Measurements from ENCODE around the gene MLXIP.
"Not testable (repeated sequence)": the region's sequence is repeated elsewhere in the genome, so short reads cannot be mapped to it uniquely, and the experiment has no call there.

MLXIP gene

DNA sequence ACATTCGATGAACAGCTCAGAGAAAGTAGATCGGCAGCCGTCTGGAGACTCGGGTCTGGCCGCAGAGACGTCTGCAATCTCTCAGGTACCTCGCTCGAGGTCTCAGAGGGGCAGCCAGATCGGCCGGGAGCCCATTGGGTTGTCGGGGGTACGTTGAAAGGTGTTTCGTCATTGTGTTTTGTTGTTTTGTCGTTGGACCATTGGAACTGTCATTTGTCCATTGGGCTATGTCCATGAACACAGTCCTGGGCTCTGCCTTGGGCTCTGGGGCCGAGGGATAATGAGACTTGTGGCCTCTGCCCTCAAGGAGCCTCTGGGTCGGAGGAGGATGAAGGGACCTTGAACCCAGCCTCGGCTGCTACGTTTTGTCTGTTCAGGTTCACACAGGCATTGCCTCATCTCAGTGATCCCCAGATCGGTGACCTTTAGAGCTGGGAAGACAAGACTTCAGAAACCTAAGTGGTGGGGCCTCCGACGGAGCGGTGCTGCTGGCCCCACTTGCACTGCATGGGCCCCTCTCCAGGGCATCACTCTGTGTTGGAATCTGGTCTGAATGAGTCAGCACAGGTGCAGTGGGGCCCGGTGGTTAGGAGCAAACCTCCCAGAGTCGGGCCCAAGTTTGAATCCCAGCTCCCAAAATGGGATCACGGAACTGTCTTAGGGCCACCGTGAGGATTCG lies 23.6 kb upstream of the MLXIP start:
- no peak for DNase-seq

DNA sequence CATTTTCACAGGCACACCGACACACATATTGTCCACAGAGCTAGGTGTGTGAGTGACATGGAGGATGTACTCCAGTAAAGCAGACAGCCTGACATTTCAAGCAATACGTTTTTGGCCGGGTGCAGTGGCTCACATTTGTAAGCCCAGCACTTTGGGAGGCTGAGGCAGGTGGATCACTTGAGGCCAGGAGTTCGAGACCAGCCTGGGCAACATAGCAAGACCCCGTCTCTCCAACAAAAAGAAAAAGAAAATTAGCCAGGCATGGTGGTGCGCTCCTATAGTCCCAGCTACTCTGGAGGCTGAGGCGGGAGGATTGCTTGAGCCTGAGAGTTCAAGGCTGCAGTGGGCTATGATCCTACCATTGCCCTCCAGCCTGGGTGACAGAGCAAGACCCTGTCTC lies 22.1 kb upstream of the MLXIP start:
- not testable (repeated sequence) for DNase-seq

DNA sequence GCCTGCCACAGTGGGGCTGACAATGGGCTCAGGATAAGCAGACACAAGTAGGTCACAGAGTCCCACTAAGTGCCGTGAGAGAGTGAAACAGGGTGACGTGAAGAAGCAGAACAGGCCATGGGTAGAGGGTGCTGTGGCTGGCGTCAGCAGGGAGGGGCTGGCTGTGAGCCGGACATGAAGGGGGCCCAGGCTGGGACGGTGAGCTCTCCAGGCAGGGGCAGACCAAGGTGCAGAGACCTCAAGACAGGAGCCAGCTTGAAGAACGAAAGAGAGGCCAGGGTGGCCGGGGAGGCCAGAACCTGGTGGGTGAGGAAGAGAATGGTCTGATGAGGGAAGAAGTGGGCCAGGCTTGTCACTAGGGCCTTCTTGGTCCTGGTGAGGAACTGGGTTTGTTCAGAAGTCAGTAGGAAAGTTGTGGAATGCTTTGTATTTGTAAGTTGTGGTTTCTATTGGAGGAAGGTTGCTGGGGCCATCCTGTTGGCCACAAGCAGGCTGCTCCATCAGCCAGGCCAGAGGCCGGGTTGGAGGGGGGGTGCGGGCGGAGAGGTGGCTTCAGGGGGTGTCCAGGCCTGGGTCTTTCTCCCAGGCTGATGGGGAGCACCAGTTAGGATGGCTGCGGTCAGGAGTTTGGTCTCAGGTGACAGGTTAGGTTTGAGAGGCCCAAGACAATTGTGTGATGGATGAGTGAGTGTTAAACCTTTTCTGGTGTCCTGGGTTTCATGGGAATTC lies 21.4 kb upstream of the MLXIP start:
- DNase-seq, result no peak

DNA sequence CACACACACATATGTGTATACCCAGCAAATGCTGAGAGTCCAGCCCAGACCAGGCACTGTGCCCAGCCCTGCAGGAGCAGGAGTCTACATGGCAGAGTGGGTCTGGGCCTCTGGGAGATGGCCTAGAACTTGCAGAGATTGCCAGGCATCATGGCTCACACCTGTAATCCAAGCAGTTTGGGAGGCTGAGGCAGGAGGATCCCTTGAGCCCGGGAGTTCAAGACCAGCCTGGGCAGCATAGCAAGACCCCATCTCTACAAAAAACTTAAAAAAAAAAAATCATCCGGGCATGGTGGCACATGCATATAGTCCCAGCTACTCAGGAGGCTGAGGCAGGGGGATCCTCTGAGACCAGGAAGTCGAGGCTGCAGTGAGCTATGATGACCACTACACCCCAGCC lies 20.8 kb upstream of the MLXIP start:
- DNase-seq, result no peak

GRCh38 chr12:122058549-122059149 lies 19.9 kb upstream of the MLXIP start:
- DNase-seq, result no peak

- no peak for DNase-seq
Measured at GRCh38 chr12:122059203-122059960, 19.2 kb upstream of the MLXIP start.

DNA sequence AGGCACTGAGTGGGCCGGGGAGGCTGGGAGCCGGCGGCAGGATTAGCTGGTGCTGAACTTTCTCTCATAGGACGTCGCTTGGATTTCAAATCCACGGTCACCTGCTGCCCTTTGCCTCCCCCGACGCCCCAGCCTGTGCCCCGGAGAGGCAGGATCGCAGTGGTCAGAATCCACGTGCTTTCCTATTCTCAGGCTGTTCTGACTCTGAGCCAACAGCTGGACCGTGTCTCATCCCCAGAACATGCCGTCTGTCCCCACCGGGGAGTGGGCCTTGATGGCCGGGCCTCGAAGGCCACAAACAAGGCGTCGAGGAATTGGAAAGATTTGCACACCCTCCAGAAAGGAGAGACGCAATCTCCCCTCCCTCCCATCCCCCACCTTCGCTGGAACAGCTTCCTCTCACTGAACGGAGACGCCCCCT lies 18.5 kb upstream of the MLXIP start:
- no peak for DNase-seq

DNA sequence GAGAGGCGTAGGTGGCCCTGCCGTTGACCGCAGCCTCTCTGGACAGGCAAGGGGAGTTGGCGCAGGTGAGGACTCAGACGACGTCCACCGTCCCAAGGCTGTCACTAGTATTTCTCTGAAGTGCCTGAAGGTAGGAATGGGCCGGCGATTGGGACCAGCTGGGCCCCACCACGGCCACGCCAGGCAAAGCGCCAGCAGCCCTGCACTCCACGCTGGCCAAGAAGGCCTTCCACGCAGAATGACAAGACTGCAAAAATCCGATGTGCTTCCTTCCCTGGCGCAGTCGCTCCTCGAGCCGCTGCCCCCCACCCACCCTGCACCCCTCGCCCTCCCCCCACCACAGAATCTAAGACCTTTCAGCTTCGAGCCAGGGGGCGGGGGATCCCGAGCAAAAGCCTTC lies 17.3 kb upstream of the MLXIP start:
- DNase-seq, result no peak

- peak; percentile 37 for DNase-seq
Measured at GRCh38 chr12:122062832-122063693, 15.5 kb upstream of the MLXIP start.

DNA sequence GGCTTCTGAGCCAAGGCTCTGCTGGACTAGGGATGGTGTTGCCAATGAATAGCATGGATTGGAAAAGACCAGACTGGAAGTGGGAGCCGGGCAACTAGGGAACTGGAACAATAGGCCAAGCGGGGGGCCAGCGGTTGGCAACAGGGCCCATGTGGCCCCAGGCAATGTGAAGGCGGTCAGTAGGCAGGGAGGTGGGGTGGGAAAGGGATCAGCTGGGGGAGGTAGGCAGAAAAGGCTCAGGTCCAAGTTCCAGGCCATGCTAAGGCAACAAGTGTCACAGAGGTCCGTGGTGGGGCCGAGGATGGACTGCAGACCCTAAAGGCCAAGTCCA lies 14.9 kb upstream of the MLXIP start:
- no peak for DNase-seq

DNA sequence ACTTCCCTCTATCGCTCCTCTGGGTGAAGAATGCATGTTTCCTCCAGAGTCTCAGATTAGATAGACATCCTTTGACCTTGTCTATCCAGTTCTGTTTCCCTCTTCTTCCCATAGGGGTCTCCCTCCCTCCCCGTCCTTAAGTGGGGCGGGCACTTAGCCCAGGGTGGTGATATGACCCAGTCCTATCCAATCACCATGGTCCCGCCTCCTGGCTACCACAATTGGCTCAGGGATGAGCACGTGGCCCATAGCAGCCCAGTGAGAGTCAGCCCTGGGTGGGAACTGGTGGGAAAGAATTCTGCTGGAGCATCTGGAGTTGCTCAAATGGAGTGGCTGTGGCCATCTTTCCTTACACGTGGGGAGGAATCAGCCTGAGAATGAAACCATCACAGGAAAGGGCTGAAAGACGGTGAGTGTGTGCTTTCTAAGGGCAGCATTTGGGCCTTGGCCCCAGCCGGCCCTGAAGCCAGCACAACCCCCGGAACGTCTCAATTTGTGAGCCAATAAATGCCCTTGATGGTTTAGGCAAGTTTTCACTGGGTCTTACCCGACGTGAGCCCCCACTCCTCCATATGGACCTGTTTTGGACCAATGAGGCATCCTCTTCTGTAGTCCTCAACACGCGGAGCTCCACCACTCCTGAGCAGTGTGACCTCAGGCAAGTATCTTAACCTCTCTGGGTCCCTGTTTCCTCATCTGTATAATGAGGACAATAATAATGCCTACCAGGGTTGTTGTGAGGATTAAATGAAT lies 14.4 kb upstream of the MLXIP start:
- DNase-seq, result peak; percentile 27

DNA sequence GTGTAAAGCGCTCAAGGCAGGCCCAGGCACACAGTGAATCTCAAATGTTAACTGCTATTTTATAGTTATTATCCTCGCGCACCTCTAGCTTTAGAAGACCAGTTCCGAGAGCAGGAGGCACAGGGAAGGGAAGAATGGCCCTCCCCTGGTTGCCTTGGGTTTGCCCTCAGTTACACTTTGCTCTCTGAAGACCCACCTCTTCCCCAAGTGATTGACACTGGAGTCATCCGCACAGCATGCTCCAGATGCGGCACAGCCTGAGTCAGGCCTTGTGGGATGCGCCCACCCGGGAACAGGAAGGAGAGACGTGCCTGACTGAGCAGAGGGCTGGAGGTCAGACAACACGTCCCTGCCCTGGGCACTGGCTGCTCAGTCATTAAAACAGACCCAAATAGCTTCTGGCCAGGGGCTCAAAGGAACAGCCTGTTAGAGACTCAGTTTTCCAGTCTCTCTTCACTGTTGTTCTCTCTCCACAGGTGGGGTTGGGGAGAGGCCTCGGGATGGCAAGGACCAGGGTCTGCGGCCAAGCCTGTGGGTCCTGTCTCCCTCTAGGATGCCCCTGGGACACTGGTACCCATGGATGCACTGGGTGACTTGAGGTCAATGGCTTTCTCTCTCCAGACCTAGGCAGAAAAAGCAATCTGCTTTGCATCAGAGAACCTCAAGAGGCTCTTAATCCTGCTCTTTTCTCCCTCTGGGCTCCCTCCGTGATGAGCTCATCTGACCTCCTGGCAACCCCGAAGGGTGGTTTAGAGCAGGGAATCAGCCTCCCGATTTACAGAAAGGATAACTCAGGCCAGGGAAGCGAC lies 13.6 kb upstream of the MLXIP start:
- DNase-seq, result peak; percentile 70

DNA sequence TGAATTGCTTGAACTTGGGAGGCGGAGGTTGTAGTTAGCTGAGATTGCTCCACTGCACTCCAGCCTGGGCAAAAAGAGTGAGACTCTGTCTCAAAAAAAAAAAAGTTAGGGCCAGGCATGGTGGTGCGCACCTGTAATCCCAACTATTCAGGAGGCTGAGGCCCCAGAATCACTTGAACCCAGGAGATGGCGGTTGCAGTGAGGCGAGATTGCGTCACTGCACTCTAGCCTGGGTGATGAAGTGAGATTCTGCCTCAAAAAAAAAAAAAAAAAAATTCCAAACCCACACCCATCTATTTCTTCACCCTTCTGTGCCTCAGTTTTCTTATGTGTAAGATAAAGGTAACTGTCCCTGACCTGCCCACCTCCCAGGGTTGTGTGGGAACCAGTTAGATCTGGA lies 11.0 kb upstream of the MLXIP start:
- no peak for DNase-seq

GRCh38 chr12:122067966-122068365 lies 10.6 kb upstream of the MLXIP start:
- no peak for DNase-seq

DNA sequence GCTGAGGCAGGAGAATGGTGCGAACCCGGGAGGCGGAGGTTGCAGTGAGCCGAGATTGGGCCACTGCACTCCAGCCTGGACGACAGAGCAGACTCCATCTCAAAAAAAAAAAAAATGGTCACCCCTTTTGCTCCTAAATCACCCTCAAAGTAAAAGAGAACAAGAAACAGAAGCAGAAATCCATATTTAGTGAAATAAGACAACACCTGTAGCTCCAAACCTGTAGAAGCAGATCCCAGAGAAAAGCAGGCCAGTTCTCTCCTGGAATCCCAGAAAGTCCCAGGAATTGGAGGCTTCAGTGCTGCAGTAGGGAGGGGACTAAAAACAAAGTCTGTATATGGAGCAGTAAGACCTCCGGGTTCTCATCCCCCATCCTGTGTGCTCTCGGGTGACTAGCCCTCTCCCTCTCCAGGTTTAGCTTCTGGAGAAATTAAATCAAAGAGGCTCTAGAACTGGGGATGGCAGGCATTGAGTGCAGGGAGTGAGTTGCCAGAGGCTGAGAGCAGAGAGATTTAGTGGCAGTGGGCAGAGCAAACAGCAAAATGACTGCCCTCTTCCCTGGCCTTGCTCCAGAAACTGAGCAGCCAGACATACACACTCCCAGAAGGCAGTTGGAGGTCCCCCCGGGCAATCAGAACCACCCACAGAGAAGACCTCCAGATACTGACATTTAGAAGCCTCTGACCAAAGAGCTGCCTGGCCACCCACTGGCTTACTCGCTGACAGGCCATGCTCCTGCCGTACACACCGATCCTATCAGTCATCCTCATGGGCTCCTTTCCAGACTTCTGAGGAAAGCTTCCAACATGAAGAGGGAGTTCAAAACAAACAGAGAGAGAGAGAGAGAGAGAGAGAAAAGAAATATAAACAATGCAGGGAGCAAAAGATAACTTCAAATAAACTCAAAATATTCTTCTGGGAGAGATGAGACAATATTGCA lies 6.3 kb upstream of the MLXIP start:
- DNase-seq, result peak; percentile 82

DNA sequence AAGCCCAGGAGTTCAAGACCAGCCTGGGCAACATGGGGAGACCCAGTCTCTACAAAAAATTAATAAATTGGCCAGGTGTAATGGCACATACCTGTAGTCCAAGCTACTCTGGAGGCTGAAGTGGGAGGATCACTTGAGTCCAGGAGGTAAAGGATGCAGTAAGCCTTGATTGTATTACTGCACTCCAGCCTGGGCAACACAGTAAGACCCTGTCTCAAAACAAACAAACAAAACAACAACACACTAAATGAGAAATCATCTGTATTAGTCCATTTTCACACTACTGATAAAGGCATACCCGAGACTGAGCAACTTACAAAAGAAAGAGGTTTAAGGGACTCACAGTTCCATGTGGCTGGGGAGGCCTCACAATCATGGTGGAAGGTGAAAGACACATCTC lies 4.7 kb upstream of the MLXIP start:
- no peak for DNase-seq

GRCh38 chr12:122076743-122077495 lies 1.6 kb upstream of the MLXIP start:
- DNase-seq, result no peak

DNA sequence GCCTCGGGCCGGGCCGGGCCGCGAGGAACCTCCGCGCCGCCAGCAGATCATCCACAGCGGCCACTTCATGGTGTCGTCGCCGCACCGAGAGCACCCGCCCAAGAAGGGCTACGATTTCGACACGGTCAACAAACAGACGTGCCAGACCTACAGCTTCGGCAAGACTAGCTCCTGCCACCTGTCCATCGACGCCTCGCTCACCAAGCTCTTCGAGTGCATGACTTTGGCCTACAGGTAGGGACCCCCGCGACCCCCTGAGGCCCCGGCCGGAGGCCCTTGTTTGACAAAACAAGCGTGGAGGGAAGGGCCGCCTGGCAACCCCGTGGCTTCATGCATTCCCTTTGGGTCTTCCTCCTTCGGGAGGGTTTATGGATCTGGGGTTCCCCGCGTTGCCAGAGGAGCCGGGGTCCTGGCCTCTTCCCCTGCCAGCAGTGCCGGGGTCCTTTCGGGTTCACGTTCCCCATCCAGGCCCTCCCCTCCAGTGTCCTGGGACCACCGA lies 526 bp downstream of the MLXIP start:
- no peak for DNase-seq

DNA sequence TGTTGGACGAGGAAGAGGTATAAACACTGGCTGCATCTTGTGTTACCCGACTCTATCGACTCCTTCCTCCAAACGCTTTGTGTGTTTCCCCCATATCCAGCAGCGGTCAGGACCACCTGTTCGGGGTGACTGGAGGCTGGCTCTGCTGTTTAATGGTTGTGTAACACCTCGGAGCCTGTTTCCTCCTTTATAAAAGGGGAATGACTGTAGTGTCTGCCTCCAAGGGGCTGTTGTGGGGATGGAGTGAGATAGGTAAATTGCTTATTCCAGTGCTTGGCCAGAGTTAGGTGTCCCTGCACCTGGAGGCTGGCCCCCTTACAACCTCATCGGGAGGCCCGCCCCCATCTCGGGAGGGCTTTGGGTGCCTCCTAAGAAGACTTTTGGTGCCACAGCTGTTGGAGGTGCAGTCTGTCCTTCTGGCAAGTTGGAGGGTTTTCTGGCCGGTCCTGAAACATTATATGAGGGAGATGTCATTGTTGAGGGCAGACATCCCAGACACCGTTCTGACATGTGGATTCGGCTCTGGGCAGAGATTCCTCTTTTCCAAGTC lies 1.1 kb downstream of the MLXIP start:
- no peak for DNase-seq
